Hematopoietic multipotent progenitor cell treated with erythropoietin and hydrocortisone succinate and interleukin-3 and kit ligand, for 17 days (in vitro differentiated cells): ENCODE results near the gene DSPP.

Source experiments
- DNase-seq: peaks from one replicate; pipeline ENCODE4 v3.0.0-alpha.2; 2015; ENCODE audit warnings: low spot score

DSPP gene

DNA sequence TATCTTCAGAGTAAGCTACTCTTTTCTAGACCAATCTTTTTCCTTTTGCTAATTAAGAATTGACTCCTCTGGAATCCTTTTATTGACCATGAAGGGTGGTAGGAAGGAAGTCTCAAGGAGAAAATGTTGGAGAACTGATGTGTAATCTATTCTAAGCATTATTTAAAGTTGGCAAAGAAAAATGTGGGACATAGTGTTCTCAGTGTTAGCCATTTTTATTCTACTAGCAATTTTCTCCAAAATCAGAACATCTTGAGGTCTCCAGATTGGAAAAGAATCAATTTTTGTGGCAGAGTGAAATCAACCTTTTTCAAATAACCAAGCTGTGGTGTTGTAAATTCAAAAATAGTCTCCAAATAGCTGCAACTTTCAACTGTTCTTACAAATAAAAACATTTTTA is 23.3 kb downstream of the DSPP start:
- no peak for DNase-seq

DNA sequence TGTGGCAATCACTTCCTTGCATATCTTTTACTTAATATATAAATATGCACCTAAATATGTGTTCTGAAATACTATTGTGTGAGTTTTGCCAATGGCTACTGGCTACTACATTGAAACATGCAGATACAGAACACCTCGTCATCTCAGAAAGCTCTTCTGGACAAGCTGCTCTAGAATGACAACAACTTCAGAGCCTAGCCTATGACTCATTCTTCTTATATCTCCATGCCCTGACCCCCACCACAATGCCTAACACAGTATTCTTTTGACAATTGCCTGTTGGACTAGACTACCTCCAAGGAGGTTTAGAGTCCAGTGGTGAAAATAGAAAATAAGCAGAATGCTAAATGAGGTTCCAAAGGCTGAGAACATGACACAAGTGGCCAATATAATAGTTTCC is 24.1 kb downstream of the DSPP start:
- no peak for DNase-seq

DNA sequence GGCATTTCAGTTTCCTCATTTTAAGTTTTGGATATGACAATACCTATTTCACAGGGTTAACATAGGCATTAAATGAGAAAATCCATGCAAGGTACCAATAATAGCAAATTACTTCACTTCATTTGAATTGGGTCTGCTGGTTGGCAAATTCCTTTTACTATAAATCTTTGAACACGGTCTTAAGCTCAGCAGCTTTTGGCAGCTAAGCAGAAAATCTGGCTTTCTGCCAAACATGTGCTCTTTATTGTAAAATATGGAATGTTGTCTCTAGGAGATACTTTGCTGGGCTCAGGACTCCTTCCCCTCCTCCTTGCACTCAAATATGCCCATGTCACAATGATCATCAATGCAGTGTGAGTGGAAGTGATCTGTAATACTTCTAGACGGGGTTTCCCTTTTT is 24.9 kb downstream of the DSPP start:
- DNase-seq, result no peak

DNA sequence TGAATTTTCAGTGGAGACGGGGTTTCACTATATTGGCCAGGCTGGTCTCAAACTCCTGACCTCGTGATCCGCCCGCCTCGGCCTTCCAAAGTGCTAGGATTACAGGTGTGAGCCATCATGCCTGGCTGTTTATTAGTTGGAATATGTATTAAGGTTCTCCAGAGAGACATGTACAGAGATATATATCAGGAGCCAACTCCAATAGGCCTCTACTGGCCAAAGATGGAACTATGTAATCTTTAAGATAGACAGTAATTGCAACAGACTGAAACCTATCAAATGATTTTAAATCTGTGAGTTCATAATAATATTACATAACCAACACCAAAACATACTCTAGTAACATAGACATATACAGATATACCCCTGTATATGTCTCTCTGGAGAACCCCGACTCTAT is 36.0 kb downstream of the DSPP start:
- DNase-seq, result no peak

DNA sequence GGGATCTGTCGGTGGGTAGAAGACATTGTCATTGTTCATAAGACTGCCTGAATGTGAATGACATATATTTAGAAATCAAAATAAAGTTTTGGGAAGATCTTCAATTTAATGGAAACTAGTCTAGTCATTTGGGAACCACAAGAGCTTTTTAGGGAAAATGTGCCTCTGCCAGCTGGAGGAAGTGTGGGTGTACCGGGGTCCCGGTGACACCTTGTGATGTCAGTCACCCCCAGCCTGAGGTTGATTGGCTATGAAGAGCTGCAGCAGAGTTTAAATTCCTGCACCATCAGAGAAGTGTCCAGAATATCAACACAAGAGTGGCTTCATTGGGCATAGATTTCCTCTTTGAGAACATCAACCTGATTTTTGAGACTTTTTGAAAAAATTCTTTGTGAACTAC is 41.7 kb downstream of the DSPP start, which contains the start of gene DMP1:
DMP1 (plus strand) TSS at position 301 of the 400 bp plus-strand sequence. CDS start 6,213 bp downstream, outside the sequence.
- DNase-seq, result no peak

DNA sequence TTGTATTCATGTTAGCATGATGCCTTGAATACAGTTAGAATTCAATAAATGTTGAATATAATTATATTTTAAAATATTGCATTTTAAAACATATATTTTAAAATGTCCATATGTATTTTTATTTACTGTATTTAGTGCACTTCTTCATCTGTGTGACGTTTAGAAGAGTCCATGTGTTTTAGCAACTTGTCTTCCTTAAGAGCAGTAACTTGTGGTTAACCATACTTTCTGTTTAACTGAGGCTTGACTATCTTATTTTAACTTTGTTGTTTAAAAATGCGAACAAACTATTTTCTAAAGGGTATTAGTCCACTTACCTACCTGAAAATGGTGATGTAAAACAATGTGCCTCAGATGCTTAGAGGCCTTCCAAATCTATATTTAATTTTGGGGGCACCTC is 42.6 kb downstream of the DSPP start:
- DNase-seq, result no peak

DNA sequence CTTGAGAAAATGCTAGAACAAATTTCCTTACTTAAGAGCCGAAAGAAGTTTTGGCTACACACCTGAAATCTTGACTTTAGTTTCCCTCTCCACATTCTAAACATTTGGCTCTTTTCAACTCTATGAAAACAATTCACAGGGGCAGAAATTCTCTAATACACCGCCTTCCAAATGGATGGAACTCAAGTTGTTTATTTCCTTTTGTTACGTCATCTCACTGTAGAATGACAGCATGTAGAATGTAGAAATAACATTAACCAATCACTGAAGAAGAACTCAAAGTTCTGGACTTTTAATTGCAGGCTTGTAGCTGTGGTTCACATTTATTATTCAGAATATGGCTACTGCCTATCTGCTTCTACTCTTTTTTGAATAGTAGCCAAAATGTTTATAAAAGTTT is 43.6 kb downstream of the DSPP start:
- no peak for DNase-seq

DNA sequence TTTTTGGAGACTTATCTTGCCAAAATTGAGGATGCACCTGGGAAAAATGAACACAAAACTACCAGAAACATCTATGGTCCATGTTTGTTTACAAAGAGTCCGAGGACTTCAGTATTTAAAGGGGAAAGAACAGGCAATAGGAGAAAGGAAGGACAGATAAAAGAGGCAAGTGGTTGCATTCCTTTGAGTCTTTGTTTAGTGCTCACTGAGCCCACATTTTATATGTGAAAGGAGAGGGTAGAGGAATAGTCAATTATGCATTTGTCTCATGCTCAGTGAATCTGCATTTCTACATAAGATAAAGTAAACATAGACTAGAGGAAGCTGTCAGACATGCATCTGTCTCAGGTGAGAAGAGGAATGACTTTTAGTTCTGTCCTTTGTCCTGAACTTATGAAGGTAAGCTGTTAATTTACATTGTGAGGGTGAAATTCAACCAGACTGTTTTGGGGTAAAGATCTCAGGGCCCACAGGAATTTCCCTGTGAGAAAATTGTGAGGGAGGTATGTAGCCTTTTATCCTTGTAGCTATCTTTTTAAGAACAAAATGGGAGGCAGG is 46.2 kb downstream of the DSPP start:
- DNase-seq, result no peak

DNA sequence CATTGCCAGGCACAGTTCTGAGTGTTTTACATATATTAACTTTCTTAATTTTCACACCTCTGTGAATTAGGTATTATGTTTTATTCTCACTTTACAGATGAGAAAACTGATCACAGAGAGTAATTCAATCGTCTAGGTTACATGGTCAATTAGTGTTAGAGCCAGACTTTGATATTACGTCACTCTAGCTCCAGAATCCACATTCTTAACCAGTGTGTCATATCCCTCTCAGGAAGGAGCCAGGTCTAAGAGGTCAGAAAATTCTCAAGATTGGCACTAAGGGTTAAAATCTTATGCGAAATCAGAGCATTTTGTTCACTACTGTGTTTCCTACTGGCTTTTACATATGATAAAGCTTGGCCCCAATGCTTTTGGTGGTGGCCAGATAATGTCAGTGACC is 49.2 kb downstream of the DSPP start:
- DNase-seq, result no peak

DNA sequence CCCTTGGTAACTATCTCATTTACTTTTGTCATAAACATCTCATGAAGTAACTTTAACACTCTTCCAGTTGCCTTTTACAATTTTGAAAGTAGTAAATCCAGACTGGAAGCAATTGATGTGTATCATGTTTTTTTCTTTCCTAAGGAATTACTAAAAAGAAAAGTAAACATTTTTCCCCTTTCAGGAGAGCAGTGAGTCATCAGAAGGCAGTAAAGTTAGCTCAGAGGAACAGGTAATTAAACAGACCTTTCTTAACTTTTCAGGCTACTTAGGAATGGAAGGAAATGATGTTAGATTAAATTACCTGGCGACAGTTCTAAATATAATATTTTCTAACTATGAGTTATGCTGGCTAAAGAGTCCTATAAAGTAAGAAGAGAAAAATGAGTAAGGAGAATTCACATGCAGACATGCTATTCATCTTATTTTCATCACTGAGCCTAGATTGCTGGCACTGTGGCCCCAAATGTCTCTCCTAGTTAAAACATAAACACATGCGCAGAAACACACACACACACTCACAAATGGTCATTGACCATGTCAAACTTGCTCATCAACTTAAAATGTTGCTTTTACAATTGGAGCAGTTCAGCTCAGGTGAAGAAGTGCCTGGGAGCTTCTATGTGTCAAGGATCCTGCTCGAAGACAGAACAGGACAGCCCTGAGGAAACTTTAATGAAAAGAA is 51.1 kb downstream of the DSPP start:
- no peak for DNase-seq

DNA sequence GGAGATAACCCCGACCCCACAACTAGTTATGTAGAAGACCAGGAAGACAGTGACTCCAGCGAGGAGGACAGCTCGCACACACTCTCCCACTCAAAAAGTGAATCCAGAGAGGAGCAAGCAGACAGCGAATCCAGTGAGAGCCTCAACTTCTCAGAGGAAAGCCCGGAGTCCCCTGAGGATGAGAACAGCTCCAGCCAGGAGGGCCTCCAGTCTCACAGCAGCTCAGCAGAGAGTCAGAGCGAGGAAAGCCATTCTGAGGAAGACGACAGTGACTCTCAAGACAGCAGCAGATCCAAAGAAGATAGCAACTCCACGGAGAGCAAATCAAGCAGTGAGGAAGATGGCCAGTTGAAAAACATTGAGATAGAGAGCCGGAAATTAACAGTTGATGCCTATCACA is 54.5 kb downstream of the DSPP start:
- DNase-seq, result no peak
